ENCODE results near the gene VAC14. TPM values are rescaled to one million over a fixed set of nuclear protein-coding genes. Genes with fewer than 3 reads are reported as not detected.

The VAC14 gene
- total RNA-seq, 1 donor from 2014 or later: 36.3 TPM

GRCh38 chr16:70796301-70796700, 4.7 kb downstream of the VAC14 start:
- Mint-ChIP-seq H3K36me3 (ENCODE audit: low read depth) (no peaks in the 10 kb centered on the region), H3K4me3 (no peak overlapping the region), H3K4me1 (peaks cover 21% of the 10 kb centered on the region), H3K27ac (no peak overlapping the region), H3K9me3 (no peaks in the 10 kb centered on the region), H3K27me3 (no peaks in the 10 kb centered on the region)
- intact Hi-C loops (cut with micrococcal nuclease): no loop called here
- DNase-seq: no peak

GRCh38 chr16:70795296-70795912, 5.6 kb downstream of the VAC14 start:
- no peak overlapping the region for H3K27ac Mint-ChIP-seq

GRCh38 chr16:70793851-70794502, 7.0 kb downstream of the VAC14 start:
- no peak overlapping the region for H3K4me3 Mint-ChIP-seq
- H3K9me3 Mint-ChIP-seq: no peaks in the 10 kb centered on the region
- no peak overlapping the region for H3K27ac Mint-ChIP-seq
- H3K4me1 Mint-ChIP-seq: peaks cover 6% of the 10 kb centered on the region
- H3K36me3 Mint-ChIP-seq (ENCODE audit: low read depth): no peaks in the 10 kb centered on the region
- no peak for DNase-seq
- intact Hi-C loops (cut with micrococcal nuclease): no loop called here
- H3K27me3 Mint-ChIP-seq: no peaks in the 10 kb centered on the region

More at GRCh38 chr16:70795296-70795912, 5.6 kb downstream of the VAC14 start:
- no peaks in the 10 kb centered on the region for H3K9me3 Mint-ChIP-seq
- H3K4me1 Mint-ChIP-seq: peaks cover 16% of the 10 kb centered on the region
- no peak for DNase-seq
- H3K4me3 Mint-ChIP-seq: no peak overlapping the region
- intact Hi-C loops (cut with micrococcal nuclease): no loop called here
- no peaks in the 10 kb centered on the region for H3K27me3 Mint-ChIP-seq
- H3K36me3 Mint-ChIP-seq (ENCODE audit: low read depth): no peaks in the 10 kb centered on the region

- DNase-seq: no peak
- H3K27ac Mint-ChIP-seq: no peak overlapping the region
- intact Hi-C loops (cut with micrococcal nuclease): no loop called here
- peaks cover 3% of the 10 kb centered on the region for H3K4me1 Mint-ChIP-seq
- no peak overlapping the region for H3K4me3 Mint-ChIP-seq
- no peaks in the 10 kb centered on the region for H3K36me3 Mint-ChIP-seq (ENCODE audit: low read depth)
- no peaks in the 10 kb centered on the region for H3K9me3 Mint-ChIP-seq
- no peaks in the 10 kb centered on the region for H3K27me3 Mint-ChIP-seq
These were observed 10.1 kb downstream of the VAC14 start for GRCh38 chr16:70790815-70791214.

GRCh38 chr16:70789595-70790447, 11.1 kb downstream of the VAC14 start:
- Mint-ChIP-seq H3K4me3 (no peak overlapping the region), H3K27ac (no peak overlapping the region)
- intact Hi-C loops (cut with micrococcal nuclease): no loop called here

GRCh38 chr16:70788668-70789594, 12.0 kb downstream of the VAC14 start:
- DNase-seq: no peak
- Mint-ChIP-seq H3K27me3 (no peaks in the 10 kb centered on the region), H3K4me3 (no peak overlapping the region), H3K9me3 (no peaks in the 10 kb centered on the region), H3K36me3 (ENCODE audit: low read depth) (peaks cover 6% of the 10 kb centered on the region), H3K4me1 (peaks cover 3% of the 10 kb centered on the region), H3K27ac (peak overlapping the region; percentile 56)
- intact Hi-C loops (cut with micrococcal nuclease): no loop called here

More at GRCh38 chr16:70789595-70790447, 11.1 kb downstream of the VAC14 start:
- no peaks in the 10 kb centered on the region for H3K36me3 Mint-ChIP-seq (ENCODE audit: low read depth)
- DNase-seq: no peak
- no peaks in the 10 kb centered on the region for H3K9me3 Mint-ChIP-seq
- no peaks in the 10 kb centered on the region for H3K27me3 Mint-ChIP-seq
- H3K4me1 Mint-ChIP-seq: peaks cover 3% of the 10 kb centered on the region

- Mint-ChIP-seq H3K9me3 (peaks cover 3% of the 10 kb centered on the region), H3K4me1 (peaks cover 3% of the 10 kb centered on the region), H3K36me3 (ENCODE audit: low read depth) (peaks cover 30% of the 10 kb centered on the region), H3K4me3 (no peak overlapping the region), H3K27me3 (no peaks in the 10 kb centered on the region), H3K27ac (no peak overlapping the region)
- no peak for DNase-seq
- intact Hi-C loops (cut with micrococcal nuclease): no loop called here
These were observed 14.8 kb downstream of the VAC14 start for GRCh38 chr16:70786020-70786755.

GRCh38 chr16:70784692-70785555, 16.0 kb downstream of the VAC14 start:
- H3K9me3 Mint-ChIP-seq: peaks cover 3% of the 10 kb centered on the region
- peaks cover 39% of the 10 kb centered on the region for H3K36me3 Mint-ChIP-seq (ENCODE audit: low read depth)
- H3K27ac Mint-ChIP-seq: no peak overlapping the region
- no peaks in the 10 kb centered on the region for H3K27me3 Mint-ChIP-seq
- H3K4me1 Mint-ChIP-seq: peaks cover 1% of the 10 kb centered on the region
- no peak overlapping the region for H3K4me3 Mint-ChIP-seq
- no peak for DNase-seq
- intact Hi-C loops (cut with micrococcal nuclease): no loop called here

- H3K4me1 Mint-ChIP-seq: no peaks in the 10 kb centered on the region
- no peaks in the 10 kb centered on the region for H3K27me3 Mint-ChIP-seq
- H3K36me3 Mint-ChIP-seq (ENCODE audit: low read depth): peaks cover 50% of the 10 kb centered on the region
- H3K9me3 Mint-ChIP-seq: peaks cover 3% of the 10 kb centered on the region
- intact Hi-C loops (cut with micrococcal nuclease): no loop called here
- H3K27ac Mint-ChIP-seq: no peak overlapping the region
- no peak for DNase-seq
- H3K4me3 Mint-ChIP-seq: no peak overlapping the region
These were observed 18.7 kb downstream of the VAC14 start for GRCh38 chr16:70782237-70782636.

- no peaks in the 10 kb centered on the region for H3K4me1 Mint-ChIP-seq
- H3K9me3 Mint-ChIP-seq: peaks cover 3% of the 10 kb centered on the region
- no peaks in the 10 kb centered on the region for H3K27me3 Mint-ChIP-seq
- no peak overlapping the region for H3K27ac Mint-ChIP-seq
- peaks cover 51% of the 10 kb centered on the region for H3K36me3 Mint-ChIP-seq (ENCODE audit: low read depth)
- intact Hi-C loops (cut with micrococcal nuclease): no loop called here
- no peak for DNase-seq
- H3K4me3 Mint-ChIP-seq: no peak overlapping the region
These were observed 19.2 kb downstream of the VAC14 start for GRCh38 chr16:70781800-70782199.

- no peak overlapping the region for H3K4me3 Mint-ChIP-seq
- H3K36me3 Mint-ChIP-seq (ENCODE audit: low read depth): peaks cover 51% of the 10 kb centered on the region
These were observed 20.4 kb downstream of the VAC14 start for GRCh38 chr16:70780546-70780945.

GRCh38 chr16:70779361-70779760, 21.6 kb downstream of the VAC14 start:
- peaks cover 3% of the 10 kb centered on the region for H3K9me3 Mint-ChIP-seq
- H3K27me3 Mint-ChIP-seq: no peaks in the 10 kb centered on the region
- no peak for DNase-seq
- H3K36me3 Mint-ChIP-seq (ENCODE audit: low read depth): peaks cover 48% of the 10 kb centered on the region
- H3K4me3 Mint-ChIP-seq: no peak overlapping the region
- H3K27ac Mint-ChIP-seq: no peak overlapping the region
- intact Hi-C loops (cut with micrococcal nuclease): no loop called here
- no peaks in the 10 kb centered on the region for H3K4me1 Mint-ChIP-seq

More at GRCh38 chr16:70780546-70780945, 20.4 kb downstream of the VAC14 start:
- no peak for DNase-seq
- intact Hi-C loops (cut with micrococcal nuclease): no loop called here
- Mint-ChIP-seq H3K4me1 (no peaks in the 10 kb centered on the region), H3K27me3 (no peaks in the 10 kb centered on the region), H3K9me3 (peaks cover 3% of the 10 kb centered on the region), H3K27ac (no peak overlapping the region)
